Ovary (tissue), 9 donors: ENCODE data around the gene ICA1. TPM values are rescaled to one million over a fixed set of nuclear protein-coding genes. Genes with fewer than 3 reads are reported as not detected.

Source experiments
- DNase-seq, 5 donors: peaks; one replicate each; pipeline ENCODE4 v3.0.0-alpha.2; 2019 to 2020
- H3K27ac ChIP-seq, 2 donors: fragments of 200-600 bp; one replicate each; pipeline versions ENCODE4 v1.5.1 to v1.8.0; 2019 to 2022
- H3K27me3 ChIP-seq: fragments of 200-600 bp; one replicate; pipeline ENCODE4 v1.8.0; 2022
- H3K36me3 ChIP-seq: fragments of 200-600 bp; sonication (generic); one replicate; pipeline ENCODE4 v1.5.1; 2019
- H3K4me1 ChIP-seq: one replicate; pipeline ENCODE4 v1.8.1; 2013; ENCODE audit warnings: mild to moderate bottlenecking, moderate library complexity; ENCODE audit not compliant: insufficient read depth
- H3K4me3 ChIP-seq: fragments of 200-600 bp; sonication (generic); one replicate; pipeline ENCODE4 v1.5.1; 2017
- H3K9me3 ChIP-seq, 2 donors: fragments of 200-600 bp in 1 of 2; sonication (generic) in 1 of 2; one replicate each; pipeline versions ENCODE4 v1.5.1 to v1.8.1; 2013 to 2019; ENCODE audit warnings: mild to moderate bottlenecking in 1 of 2, moderate library complexity in 1 of 2
- CTCF ChIP-seq, 3 donors: fragments of 450-650 bp in 2 of 3; fragments of 200-600 bp in 1 of 3; IDR thresholded peaks; one replicate each; pipeline versions ENCODE4 v1.5.1 to v1.8.0; 2016 to 2022; ENCODE audit warnings: antibody characterized with exemption in 3 of 3, mild to moderate bottlenecking in 1 of 3
- EP300 ChIP-seq: sonication (generic); formaldehyde crosslinking; IDR thresholded peaks from one replicate; pipeline ENCODE4 v1.6.1; 2017; ENCODE audit warnings: antibody characterized with exemption
- POLR2A ChIP-seq: fragments of 450-650 bp; IDR thresholded peaks from one replicate; pipeline ENCODE4 v1.6.1; 2017; ENCODE audit warnings: antibody characterized with exemption, mild to moderate bottlenecking, moderate library complexity
- WGBS, 3 donors: extraction: QIAGEN DNeasy Blood & Tissue Kit in 1 of 3; methylation state at CpG; one replicate each; pipeline versions ENCODE4 v1.1.5 to v1.1.7; 2013 to 2017; 5-methylcytosine and 5-hydroxymethylcytosine counted together
- intact Hi-C, 4 donors: fragments of 100-400 bp; cut with DNase I; formaldehyde crosslinking; loops; one replicate each; pipeline versions ENCODE4 v1.11.0 to v1.15.1; 2022 to 2023
- polyA plus RNA-seq, 2 donors: library from polyadenylated mRNA; stranded (reverse); fragments of 200-250 nt in 1 of 2; fragments of 350-450 nt in 1 of 2; fragmentation: Illumina TruSeq in 1 of 2; extraction: RNeasy Lipid Tissue Mini Kit (QIAGEN cat#74804) in 1 of 2; gene quantifications; one replicate each; pipeline ENCODE4 v1.2.3, GENCODE V29; 2013 to 2014
- total RNA-seq, 7 donors: library from RNA; depleted of rRNA in 2 of 7; stranded (reverse); fragments of >200 nt in 2 of 7; fragmentation: NEBNext Ultra II Directional in 3 of 7; extraction: Animal tissue kit (Norgen Biotek cat#: 25700) in 3 of 7; gene quantifications; one replicate each; pipeline versions ENCODE4 v1.1.0 to v1.2.4, GENCODE V29; 2016 to 2023
- donor health status: DM: no; HTN: no; CAD: no; lungs with moderate emphysema.
- donor health status: DM: no; HTN: no; CAD: no.
- donor health status: Bipolar disorder and iron deficiency.
- donor health status: DM: yes; HTN: yes; CAD: no.
- donor health status: DM: no; HTN: no; CAD: no.
- donor health status: DM: yes; HTN: yes; CAD: no.

The ICA1 gene
- total and polyA plus RNA-seq, 9 donors = 2.1 to 19.4 (median 4.7) TPM

- H3K9me3 ChIP-seq = no peaks in the 10 kb centered on the region
- no peak for TF ChIP-seq CTCF (IDR thresholded peaks at IDR 0.05)
- no peak for TF ChIP-seq POLR2A
- TF ChIP-seq EP300 = no peak
- intact Hi-C loops = loop anchor here in 1 of 4 donors (10.0 kb wide), 1 partner anchor 620 kb away; no protein-coding TSS in a partner anchor
- no peaks in the 10 kb centered on the region for H3K36me3 ChIP-seq
- no peak overlapping the region for H3K4me3 ChIP-seq
- no peaks in the 10 kb centered on the region for H3K4me1 ChIP-seq
- H3K27ac ChIP-seq = no peak overlapping the region
- WGBS, 3 donors = 22 to 42% (median 39%) methylated on average over 8 of the region's 8 CpGs
- DNase-seq = no peak
- H3K27me3 ChIP-seq = no peaks in the 10 kb centered on the region
Observed at GRCh38 chr7:8214244-8214824, 47.6 kb downstream of the ICA1 start.

- H3K27me3 ChIP-seq = no peaks in the 10 kb centered on the region
- H3K36me3 ChIP-seq = no peaks in the 10 kb centered on the region
- TF ChIP-seq POLR2A (no peak), EP300 (no peak), CTCF (IDR thresholded peaks at IDR 0.05) (no peak)
- no peak overlapping the region for H3K4me3 ChIP-seq
- WGBS, 3 donors = 91 to 98% (median 97%) methylated on average over 2 of the region's 2 CpGs
- intact Hi-C loops = loop anchor here in 1 of 4 donors (10.0 kb wide), 1 partner anchor 619 kb away; no protein-coding TSS in a partner anchor
- H3K9me3 ChIP-seq = no peaks in the 10 kb centered on the region
- no peak for DNase-seq
- no peak overlapping the region for H3K27ac ChIP-seq
- H3K4me1 ChIP-seq = no peaks in the 10 kb centered on the region
Observed at GRCh38 chr7:8213381-8213780, 48.6 kb downstream of the ICA1 start.

GRCh38 chr7:8212638-8213037 is 49.3 kb downstream of the ICA1 start:
- 78 to 91% (median 86%) methylated on average over 5 of the region's 5 CpGs for WGBS, 3 donors
- H3K27ac ChIP-seq = no peak overlapping the region
- no peaks in the 10 kb centered on the region for H3K9me3 ChIP-seq
- no peak overlapping the region for H3K4me3 ChIP-seq
- H3K27me3 ChIP-seq = no peaks in the 10 kb centered on the region
- no peaks in the 10 kb centered on the region for H3K4me1 ChIP-seq
- H3K36me3 ChIP-seq = no peaks in the 10 kb centered on the region
- intact Hi-C loops = loop anchor here in 1 of 4 donors (10.0 kb wide), 1 partner anchor 618 kb away; no protein-coding TSS in a partner anchor
- no peak for DNase-seq
- TF ChIP-seq CTCF (IDR thresholded peaks at IDR 0.05) = no peak
- no peak for TF ChIP-seq EP300
- no peak for TF ChIP-seq POLR2A

GRCh38 chr7:8211725-8212096 is 50.3 kb downstream of the ICA1 start:
- TF ChIP-seq EP300 = no peak
- no peak for TF ChIP-seq POLR2A
- TF ChIP-seq CTCF (IDR thresholded peaks at IDR 0.05) = no peak
- no peak overlapping the region for H3K27ac ChIP-seq
- no peaks in the 10 kb centered on the region for H3K9me3 ChIP-seq
- no peak for DNase-seq
- no peaks in the 10 kb centered on the region for H3K4me1 ChIP-seq
- H3K4me3 ChIP-seq = no peak overlapping the region
- H3K27me3 ChIP-seq = no peaks in the 10 kb centered on the region
- intact Hi-C loops = loop anchor here in 1 of 4 donors (10.0 kb wide), 1 partner anchor 617 kb away; no protein-coding TSS in a partner anchor
- H3K36me3 ChIP-seq = no peaks in the 10 kb centered on the region
- WGBS, 3 donors = 97 to 100% (median 99%) methylated on average over 1 of the region's 1 CpG
